ENCODE results near the gene FAM81A.

The FAM81A gene

DNA sequence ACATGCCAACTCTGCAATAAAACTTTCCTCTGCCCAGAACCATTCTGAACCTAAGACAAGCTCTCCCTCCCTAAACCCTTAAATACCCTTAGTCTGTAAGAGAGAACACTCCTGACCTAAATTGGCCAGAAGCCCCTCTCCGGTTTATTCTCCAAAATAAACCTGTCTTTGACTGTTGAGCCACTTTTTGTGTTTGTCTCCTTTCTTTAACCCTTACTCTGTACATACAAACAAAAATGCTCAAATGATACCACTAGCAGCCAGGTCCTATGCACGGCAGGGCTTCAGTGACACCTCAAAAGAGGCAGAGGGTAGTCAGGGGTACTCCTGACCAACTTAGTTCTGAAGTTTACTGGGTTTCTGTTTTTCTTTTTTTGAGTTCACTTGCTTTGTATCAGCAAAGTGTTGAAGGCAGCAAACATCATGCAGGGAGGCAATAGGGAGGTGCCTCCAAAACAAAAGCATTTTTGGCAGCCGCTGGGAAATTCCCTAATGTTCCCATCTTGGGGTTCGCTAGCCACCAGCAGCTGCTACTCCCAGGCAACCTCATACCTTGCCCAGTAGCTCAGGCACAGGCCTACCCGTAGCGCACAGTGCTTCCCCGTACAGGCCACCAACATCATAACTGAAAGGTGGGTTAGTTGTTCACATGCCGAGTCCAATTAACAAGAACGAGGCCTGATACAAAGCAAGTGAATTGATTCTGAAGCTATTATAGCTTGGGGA lies 110.7 kb downstream of the FAM81A start:
- Histone ChIP-seq H3K27me3 (ENCODE audit: control insufficient read depth in 1 of 2, insufficient read depth in 2 of 2, low read length in 2 of 2) (no peaks in the 10 kb centered on the region), H3K36me3 (ENCODE audit: insufficient read depth, low read length) (no peaks in the 10 kb centered on the region), H3K4me1 (ENCODE audit: insufficient read depth, low read length) (no peaks in the 10 kb centered on the region), H3K9ac (ENCODE audit: low read length) (no peak overlapping the region), H3K4me3 (ENCODE audit: low read depth in 1 of 2, low read length in 2 of 2) (no peak overlapping the region), H3K27ac (ENCODE audit: low read depth, low read length) (no peak overlapping the region), H3K9me3 (ENCODE audit: low read length) (no peaks in the 10 kb centered on the region)

DNA sequence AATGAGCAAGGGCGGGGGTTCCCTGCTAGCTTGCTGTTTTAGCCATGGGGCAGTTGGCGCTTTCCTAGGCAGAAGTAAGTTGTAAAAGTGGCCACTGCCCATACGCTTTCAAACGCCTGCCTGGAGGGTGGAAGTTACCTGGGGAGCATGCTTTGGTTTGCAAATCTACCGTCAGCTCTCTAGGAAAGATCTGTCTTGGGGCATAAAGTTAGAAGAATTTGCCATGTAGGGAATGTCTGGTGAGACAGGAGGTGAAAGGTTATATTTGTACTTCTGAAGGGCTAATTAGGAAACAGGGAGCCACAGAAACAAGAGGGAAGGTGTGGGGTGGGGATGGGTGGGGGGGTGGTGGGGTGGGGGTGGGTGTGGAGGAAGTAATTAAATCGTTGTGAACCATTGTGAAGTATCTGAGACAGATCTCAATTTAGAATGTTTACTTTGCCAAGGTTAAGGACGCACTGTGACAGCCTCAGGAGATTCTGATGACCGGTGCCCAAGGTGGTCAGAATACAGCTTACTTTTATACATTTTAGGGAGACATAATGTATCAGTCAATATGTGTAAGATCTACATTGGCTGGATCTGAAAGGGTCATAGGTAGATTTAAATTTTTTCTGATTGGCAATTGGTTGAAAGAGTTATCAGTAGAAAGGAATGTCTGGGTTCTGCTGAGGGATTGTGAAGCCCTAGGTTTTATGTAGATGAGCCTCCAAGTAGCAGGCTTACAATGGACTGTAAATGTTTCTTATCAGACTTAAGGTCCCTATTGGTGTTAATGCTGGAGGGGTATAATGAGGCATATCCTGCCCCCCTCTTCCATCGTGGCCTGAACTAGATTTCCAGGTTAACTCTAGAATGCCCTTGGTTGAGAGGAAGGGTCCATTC lies 111.6 kb downstream of the FAM81A start:
- Histone ChIP-seq H3K9ac (ENCODE audit: low read length) (no peak overlapping the region), H3K4me1 (ENCODE audit: insufficient read depth, low read length) (no peaks in the 10 kb centered on the region), H3K27ac (ENCODE audit: low read depth, low read length) (no peak overlapping the region), H3K27me3 (ENCODE audit: control insufficient read depth in 1 of 2, insufficient read depth in 2 of 2, low read length in 2 of 2) (no peaks in the 10 kb centered on the region), H3K4me3 (ENCODE audit: low read depth in 1 of 2, low read length in 2 of 2) (no peak overlapping the region), H3K9me3 (ENCODE audit: low read length) (no peaks in the 10 kb centered on the region), H3K36me3 (ENCODE audit: insufficient read depth, low read length) (no peaks in the 10 kb centered on the region)

DNA sequence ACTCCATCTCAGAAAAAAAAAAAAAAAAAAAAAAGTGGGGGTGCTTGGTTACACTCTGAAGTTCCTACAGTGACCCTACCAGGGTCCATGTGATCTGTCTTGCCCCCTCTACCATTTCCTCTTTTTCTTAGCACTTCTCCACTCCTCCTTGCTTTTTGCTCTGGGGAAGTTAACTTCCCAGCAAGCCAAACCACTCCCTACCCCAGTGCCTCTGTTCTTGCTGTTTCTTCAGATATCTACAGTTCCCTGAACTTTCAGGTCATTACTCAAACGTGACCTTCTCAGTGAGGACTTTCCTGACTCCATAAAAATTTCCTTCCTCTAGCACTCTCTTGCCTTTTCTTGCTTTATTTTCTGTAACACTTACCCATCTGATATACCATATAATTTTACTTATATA lies 112.5 kb downstream of the FAM81A start:
- Histone ChIP-seq H3K36me3 (ENCODE audit: insufficient read depth, low read length) (no peaks in the 10 kb centered on the region), H3K9ac (ENCODE audit: low read length) (no peak overlapping the region), H3K4me1 (ENCODE audit: insufficient read depth, low read length) (no peaks in the 10 kb centered on the region), H3K4me3 (ENCODE audit: low read depth in 1 of 2, low read length in 2 of 2) (no peak overlapping the region), H3K27ac (ENCODE audit: low read depth, low read length) (no peak overlapping the region), H3K27me3 (ENCODE audit: control insufficient read depth in 1 of 2, insufficient read depth in 2 of 2, low read length in 2 of 2) (no peaks in the 10 kb centered on the region), H3K9me3 (ENCODE audit: low read length) (no peaks in the 10 kb centered on the region)

DNA sequence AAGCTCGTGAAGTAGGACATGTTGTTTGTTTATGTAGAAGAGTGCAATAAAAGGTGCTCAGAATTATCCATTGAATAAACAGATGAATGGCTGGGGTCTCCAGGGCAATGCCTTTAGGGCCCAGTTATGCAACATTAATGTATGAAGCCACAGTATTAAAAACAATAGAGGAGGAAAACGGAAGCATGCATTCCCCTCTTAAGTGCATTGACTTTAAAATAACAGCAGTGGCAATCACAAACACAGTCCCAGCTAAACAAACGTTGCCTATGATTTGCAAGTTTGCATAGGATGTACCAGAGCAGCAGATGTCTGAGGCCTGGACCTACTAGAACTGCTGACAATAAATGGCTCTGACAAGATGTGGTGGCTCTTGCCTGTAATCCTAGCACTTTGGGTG lies 113.0 kb downstream of the FAM81A start:
- H3K4me3 ChIP-seq (ENCODE audit: low read depth in 1 of 2, low read length in 2 of 2) = no peak overlapping the region
- H3K9me3 ChIP-seq (ENCODE audit: low read length) = no peaks in the 10 kb centered on the region
- H3K9ac ChIP-seq (ENCODE audit: low read length) = no peak overlapping the region
- no peaks in the 10 kb centered on the region for H3K27me3 ChIP-seq (ENCODE audit: control insufficient read depth in 1 of 2, insufficient read depth in 2 of 2, low read length in 2 of 2)
- no peak overlapping the region for H3K27ac ChIP-seq (ENCODE audit: low read depth, low read length)
- no peaks in the 10 kb centered on the region for H3K4me1 ChIP-seq (ENCODE audit: insufficient read depth, low read length)
- no peaks in the 10 kb centered on the region for H3K36me3 ChIP-seq (ENCODE audit: insufficient read depth, low read length)

DNA sequence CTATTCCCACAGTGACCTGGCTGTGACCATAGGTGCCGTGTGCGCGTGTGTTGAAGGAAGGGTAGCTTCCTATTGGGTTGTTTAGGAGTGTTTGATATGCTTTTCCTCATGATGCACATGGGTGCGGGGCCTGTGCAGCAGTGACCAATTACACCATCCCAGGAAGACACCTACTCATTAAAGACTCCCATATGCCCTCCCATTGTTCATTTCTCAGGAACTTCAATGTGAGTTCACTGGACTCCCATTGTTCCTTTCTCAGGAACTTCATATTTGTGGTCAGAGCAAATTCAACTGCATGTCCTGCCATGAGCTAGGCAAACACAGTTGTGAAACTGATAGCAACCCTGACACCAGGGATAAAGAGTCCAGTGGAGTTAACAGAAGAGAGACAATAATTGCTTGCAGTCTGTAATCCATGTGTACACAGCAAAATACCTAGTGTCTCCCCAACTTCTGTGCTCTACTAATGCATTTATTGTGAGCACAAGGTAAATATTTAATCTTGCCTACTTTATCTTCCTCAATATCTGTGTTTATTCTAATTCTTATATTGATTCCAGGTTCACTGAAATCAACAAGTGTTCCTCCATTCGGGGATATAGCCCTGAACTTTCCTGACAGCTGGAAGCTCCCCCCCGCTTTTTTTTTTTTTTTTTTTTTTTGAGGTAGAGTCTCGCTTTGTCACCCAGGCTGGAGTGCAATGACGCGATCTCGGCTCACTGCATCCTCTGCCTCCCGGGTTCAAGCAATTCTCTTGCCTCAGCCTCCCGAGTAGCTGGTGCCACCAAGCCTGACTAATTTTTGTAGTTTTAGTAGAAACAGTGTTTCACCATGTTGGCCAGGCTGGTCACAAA lies 116.1 kb downstream of the FAM81A start:
- Histone ChIP-seq H3K4me1 (ENCODE audit: insufficient read depth, low read length) (no peaks in the 10 kb centered on the region), H3K4me3 (ENCODE audit: low read depth in 1 of 2, low read length in 2 of 2) (no peak overlapping the region), H3K9me3 (ENCODE audit: low read length) (no peaks in the 10 kb centered on the region), H3K27me3 (ENCODE audit: control insufficient read depth in 1 of 2, insufficient read depth in 2 of 2, low read length in 2 of 2) (no peaks in the 10 kb centered on the region), H3K27ac (ENCODE audit: low read depth, low read length) (no peak overlapping the region), H3K9ac (ENCODE audit: low read length) (no peak overlapping the region), H3K36me3 (ENCODE audit: insufficient read depth, low read length) (no peaks in the 10 kb centered on the region)

- H3K9me3 ChIP-seq (ENCODE audit: low read length) = no peaks in the 10 kb centered on the region
- no peak overlapping the region for H3K9ac ChIP-seq (ENCODE audit: low read length)
- no peaks in the 10 kb centered on the region for H3K4me1 ChIP-seq (ENCODE audit: insufficient read depth, low read length)
- no peaks in the 10 kb centered on the region for H3K36me3 ChIP-seq (ENCODE audit: insufficient read depth, low read length)
- H3K4me3 ChIP-seq (ENCODE audit: low read depth in 1 of 2, low read length in 2 of 2) = no peak overlapping the region
- no peak overlapping the region for H3K27ac ChIP-seq (ENCODE audit: low read depth, low read length)
- H3K27me3 ChIP-seq (ENCODE audit: control insufficient read depth in 1 of 2, insufficient read depth in 2 of 2, low read length in 2 of 2) = no peaks in the 10 kb centered on the region
These were observed 117.7 kb downstream of the FAM81A start for GRCh38 chr15:59555696-59556095.

DNA sequence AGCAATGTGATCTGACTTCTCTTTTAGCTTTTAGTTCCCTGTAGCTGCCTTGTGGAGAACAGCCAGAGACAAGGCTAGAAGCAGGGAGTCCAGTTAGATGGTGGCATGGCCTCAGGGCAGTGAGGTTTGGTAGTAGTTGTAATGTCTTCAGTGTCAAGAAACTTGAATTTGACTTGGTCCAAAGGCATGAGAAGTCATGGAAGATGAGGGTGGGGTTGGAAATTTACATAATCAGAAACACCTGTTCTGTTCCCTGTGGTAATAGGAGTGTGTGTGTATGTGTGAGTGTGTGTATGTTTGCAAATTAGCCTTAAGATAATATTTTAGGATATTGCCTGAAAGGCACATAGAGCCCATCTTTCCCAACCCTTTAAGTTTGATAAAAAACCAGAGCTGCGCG lies 118.4 kb downstream of the FAM81A start:
- Histone ChIP-seq H3K27ac (ENCODE audit: low read depth, low read length) (no peak overlapping the region), H3K36me3 (ENCODE audit: insufficient read depth, low read length) (no peaks in the 10 kb centered on the region), H3K4me3 (ENCODE audit: low read depth in 1 of 2, low read length in 2 of 2) (no peak overlapping the region), H3K4me1 (ENCODE audit: insufficient read depth, low read length) (no peaks in the 10 kb centered on the region), H3K27me3 (ENCODE audit: control insufficient read depth in 1 of 2, insufficient read depth in 2 of 2, low read length in 2 of 2) (no peaks in the 10 kb centered on the region), H3K9ac (ENCODE audit: low read length) (no peak overlapping the region), H3K9me3 (ENCODE audit: low read length) (no peaks in the 10 kb centered on the region)

DNA sequence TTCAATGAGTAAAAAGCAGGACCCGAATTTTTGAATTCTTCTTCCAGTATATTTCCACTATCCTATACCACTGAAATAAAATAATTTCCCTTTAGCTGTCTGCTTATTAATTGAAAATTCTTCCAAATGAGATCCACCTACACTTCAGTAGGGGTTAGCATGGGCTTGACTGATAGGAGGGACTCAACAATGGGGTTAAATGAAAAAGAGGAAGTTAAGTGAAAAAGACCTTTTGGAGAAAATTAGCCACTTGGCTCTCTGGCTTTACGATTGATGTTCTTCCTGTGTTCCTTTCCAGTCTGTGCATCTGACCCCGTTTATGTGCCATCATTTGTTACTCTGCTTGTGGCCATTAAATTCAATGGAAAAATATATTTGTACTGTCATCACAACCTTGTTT lies 119.6 kb downstream of the FAM81A start:
- Histone ChIP-seq H3K27ac (ENCODE audit: low read depth, low read length) (no peak overlapping the region), H3K36me3 (ENCODE audit: insufficient read depth, low read length) (no peaks in the 10 kb centered on the region), H3K4me3 (ENCODE audit: low read depth in 1 of 2, low read length in 2 of 2) (no peak overlapping the region), H3K9me3 (ENCODE audit: low read length) (no peaks in the 10 kb centered on the region), H3K4me1 (ENCODE audit: insufficient read depth, low read length) (no peaks in the 10 kb centered on the region), H3K27me3 (ENCODE audit: control insufficient read depth in 1 of 2, insufficient read depth in 2 of 2, low read length in 2 of 2) (no peaks in the 10 kb centered on the region), H3K9ac (ENCODE audit: low read length) (no peak overlapping the region)

GRCh38 chr15:59558851-59559250 lies 120.9 kb downstream of the FAM81A start:
- H3K36me3 ChIP-seq (ENCODE audit: insufficient read depth, low read length) = no peaks in the 10 kb centered on the region
- H3K9ac ChIP-seq (ENCODE audit: low read length) = no peak overlapping the region

GRCh38 chr15:59561547-59561946 lies 123.6 kb downstream of the FAM81A start:
- H3K27ac ChIP-seq (ENCODE audit: low read depth, low read length) = no peak overlapping the region
- no peak overlapping the region for H3K9ac ChIP-seq (ENCODE audit: low read length)
- H3K4me1 ChIP-seq (ENCODE audit: insufficient read depth, low read length) = no peaks in the 10 kb centered on the region
- no peaks in the 10 kb centered on the region for H3K36me3 ChIP-seq (ENCODE audit: insufficient read depth, low read length)
- no peaks in the 10 kb centered on the region for H3K27me3 ChIP-seq (ENCODE audit: control insufficient read depth in 1 of 2, insufficient read depth in 2 of 2, low read length in 2 of 2)
- H3K9me3 ChIP-seq (ENCODE audit: low read length) = no peaks in the 10 kb centered on the region
- no peak overlapping the region for H3K4me3 ChIP-seq (ENCODE audit: low read depth in 1 of 2, low read length in 2 of 2)

More at GRCh38 chr15:59558851-59559250, 120.9 kb downstream of the FAM81A start:
- H3K4me3 ChIP-seq (ENCODE audit: low read depth in 1 of 2, low read length in 2 of 2) = no peak overlapping the region
- no peaks in the 10 kb centered on the region for H3K9me3 ChIP-seq (ENCODE audit: low read length)
- no peaks in the 10 kb centered on the region for H3K4me1 ChIP-seq (ENCODE audit: insufficient read depth, low read length)
- no peaks in the 10 kb centered on the region for H3K27me3 ChIP-seq (ENCODE audit: control insufficient read depth in 1 of 2, insufficient read depth in 2 of 2, low read length in 2 of 2)
- no peak overlapping the region for H3K27ac ChIP-seq (ENCODE audit: low read depth, low read length)

GRCh38 chr15:59562448-59563186 lies 124.6 kb downstream of the FAM81A start:
- no peak overlapping the region for H3K9ac ChIP-seq (ENCODE audit: low read length)
- no peaks in the 10 kb centered on the region for H3K36me3 ChIP-seq (ENCODE audit: insufficient read depth, low read length)
- no peaks in the 10 kb centered on the region for H3K4me1 ChIP-seq (ENCODE audit: insufficient read depth, low read length)
- H3K4me3 ChIP-seq (ENCODE audit: low read depth in 1 of 2, low read length in 2 of 2) = no peak overlapping the region
- H3K27ac ChIP-seq (ENCODE audit: low read depth, low read length) = no peak overlapping the region
- no peaks in the 10 kb centered on the region for H3K9me3 ChIP-seq (ENCODE audit: low read length)
- H3K27me3 ChIP-seq (ENCODE audit: control insufficient read depth in 1 of 2, insufficient read depth in 2 of 2, low read length in 2 of 2) = no peaks in the 10 kb centered on the region

All from muscle layer of colon (tissue), 2 donors.